Measurements from ENCODE around the gene RCBTB2.
"Not testable (repeated sequence)": the region's sequence is repeated elsewhere in the genome, so short reads cannot be mapped to it uniquely, and the experiment has no call there.

RCBTB2 gene

GRCh38 chr13:48532506-48533499 is at the start of gene RCBTB2:
Gene RCBTB2, minus strand, starts transcription at chr13:48533080. Its CDS starts 11,141 bp downstream, at chr13:48521939.
- peak; percentile 98 for DNase-seq

GRCh38 chr13:48582084-48582483 is 49.2 kb upstream of the RCBTB2 start:
- no peak for DNase-seq

GRCh38 chr13:48580896-48581295 is 48.0 kb upstream of the RCBTB2 start:
- DNase-seq, result no peak

GRCh38 chr13:48580185-48580803 is 47.4 kb upstream of the RCBTB2 start:
- DNase-seq, result peak; percentile 84

GRCh38 chr13:48579919-48580180 is 47.0 kb upstream of the RCBTB2 start:
- DNase-seq, result not testable (repeated sequence)

GRCh38 chr13:48579165-48579918 is 46.5 kb upstream of the RCBTB2 start:
- peak; percentile 20 for DNase-seq

GRCh38 chr13:48578516-48579164 is 45.8 kb upstream of the RCBTB2 start:
- DNase-seq, result no peak

- DNase-seq, result no peak
Measured at GRCh38 chr13:48576448-48577010, 43.6 kb upstream of the RCBTB2 start.

GRCh38 chr13:48575031-48575430 is 42.2 kb upstream of the RCBTB2 start:
- DNase-seq, result no peak

- no peak for DNase-seq
Measured at GRCh38 chr13:48574041-48574796, 41.3 kb upstream of the RCBTB2 start.

GRCh38 chr13:48573213-48574007 is 40.5 kb upstream of the RCBTB2 start:
- no peak for DNase-seq

GRCh38 chr13:48571126-48571913 is 38.4 kb upstream of the RCBTB2 start:
- DNase-seq, result no peak

GRCh38 chr13:48570216-48570828 is 37.4 kb upstream of the RCBTB2 start:
- DNase-seq, result no peak

GRCh38 chr13:48569104-48569666 is 36.3 kb upstream of the RCBTB2 start:
- DNase-seq, result no peak

GRCh38 chr13:48568370-48569103 is 35.7 kb upstream of the RCBTB2 start:
- DNase-seq, result no peak

- no peak for DNase-seq
Measured at GRCh38 chr13:48567515-48568369, 34.9 kb upstream of the RCBTB2 start.

GRCh38 chr13:48564056-48564455 is 31.2 kb upstream of the RCBTB2 start:
- DNase-seq, result no peak

GRCh38 chr13:48563626-48564025 is 30.7 kb upstream of the RCBTB2 start:
- no peak for DNase-seq

Data from CD4-positive, alpha-beta T cell treated with Interleukin-17A for 1 hour (primary cell).